Spinal cord (tissue), 10 donors: Measurements from ENCODE around the gene IFT27. TPM values are rescaled to one million over a fixed set of nuclear protein-coding genes. Genes with fewer than 3 reads are reported as not detected.

Source experiments
- DNase-seq, 6 donors: peaks; one replicate each; pipeline versions ENCODE4 v3.0.0 to v3.0.0-alpha.2; 2013 to 2015; ENCODE audit warnings: low spot score in 6 of 6, low read depth in 4 of 6
- H3K27ac ChIP-seq: one replicate; pipeline ENCODE4 v1.5.1; 2013; ENCODE audit warnings: low read depth, low read length, control low read depth
- H3K27me3 ChIP-seq: one replicate; pipeline ENCODE4 v1.6.1; 2013; ENCODE audit warnings: low read length; ENCODE audit not compliant: control insufficient read depth, insufficient read depth
- H3K36me3 ChIP-seq: one replicate; pipeline ENCODE4 v1.6.1; 2013; ENCODE audit warnings: low read length; ENCODE audit not compliant: control insufficient read depth, insufficient read depth
- H3K4me1 ChIP-seq: one replicate; pipeline ENCODE4 v1.6.1; 2013; ENCODE audit warnings: low read length; ENCODE audit not compliant: control insufficient read depth, insufficient read depth
- H3K4me3 ChIP-seq: one replicate; pipeline ENCODE4 v1.5.1; 2013; ENCODE audit warnings: low read depth, low read length, control low read depth
- H3K9me3 ChIP-seq: one replicate; pipeline ENCODE4 v1.6.1; 2013; ENCODE audit warnings: low read length; ENCODE audit not compliant: control insufficient read depth, insufficient read depth
- WGBS: methylation state at CpG from one replicate; pipeline ENCODE4 v1.1.5; 2013; ENCODE audit warnings: missing lambda C conversion rate; ENCODE audit not compliant: insufficient coverage; 5-methylcytosine and 5-hydroxymethylcytosine counted together
- polyA plus RNA-seq, 2 donors: library from polyadenylated mRNA; unstranded; fragments of 120-200 nt; gene quantifications; one replicate each; pipeline ENCODE4 v1.2.1, GENCODE V29; 2013; ENCODE audit not compliant: insufficient read length in 2 of 2
- total RNA-seq, 2 donors: library from RNA; depleted of rRNA in 1 of 2; stranded (reverse); fragments of 120-200 nt in 1 of 2; fragments of >200 nt in 1 of 2; gene quantifications; one replicate each; pipeline versions ENCODE4 v1.2.3 to v1.2.4, GENCODE V29; 2013 to 2014
- donor health status: healthy.

Gene IFT27
- total and polyA plus RNA-seq, 4 donors = 17.0 to 72.3 (median 55.1) TPM

DNA sequence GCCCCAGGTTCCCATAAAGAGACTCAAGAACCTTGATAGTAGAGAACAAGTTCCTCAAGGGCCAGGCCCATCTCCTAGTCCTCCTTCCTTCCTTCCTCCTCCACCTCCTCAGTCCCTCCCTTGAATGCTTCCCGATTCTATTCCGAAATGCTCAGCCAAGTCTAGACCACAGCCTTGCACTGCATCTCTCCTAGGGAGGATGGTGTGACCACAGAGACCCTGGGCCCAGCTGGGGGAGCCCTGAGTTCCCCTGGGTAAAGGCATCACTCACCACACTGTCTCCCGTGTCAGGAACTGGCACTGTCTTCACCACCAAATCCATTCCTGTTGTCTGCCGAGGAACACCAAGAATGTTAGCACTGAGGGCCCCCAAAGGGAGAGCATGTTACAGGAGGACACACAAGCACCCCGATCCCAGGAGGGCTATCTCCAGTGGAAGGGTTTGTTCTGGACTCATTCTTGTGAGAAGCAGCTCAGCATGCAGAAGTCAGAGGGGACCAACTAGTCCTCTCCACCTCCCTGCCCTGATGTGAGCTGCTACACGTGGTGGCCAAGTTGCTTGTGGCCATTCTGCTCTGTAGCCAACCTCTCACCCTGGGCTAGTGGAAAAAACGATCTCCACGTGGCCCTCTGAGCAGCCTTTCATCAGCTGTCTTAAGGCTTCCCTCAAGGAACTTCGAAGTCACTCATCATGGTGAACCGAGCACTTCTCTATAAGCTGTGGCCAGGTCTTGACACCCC, 8.7 kb downstream of the IFT27 start:
- Histone ChIP-seq H3K4me1 (peaks cover 7% of the 10 kb centered on the region), H3K4me3 (no peak overlapping the region), H3K27ac (no peak overlapping the region), H3K9me3 (no peaks in the 10 kb centered on the region), H3K36me3 (peaks cover 70% of the 10 kb centered on the region), H3K27me3 (no peaks in the 10 kb centered on the region)
- no peak for DNase-seq
- WGBS = 94% methylated on average over 10 of the region's 10 CpGs

DNA sequence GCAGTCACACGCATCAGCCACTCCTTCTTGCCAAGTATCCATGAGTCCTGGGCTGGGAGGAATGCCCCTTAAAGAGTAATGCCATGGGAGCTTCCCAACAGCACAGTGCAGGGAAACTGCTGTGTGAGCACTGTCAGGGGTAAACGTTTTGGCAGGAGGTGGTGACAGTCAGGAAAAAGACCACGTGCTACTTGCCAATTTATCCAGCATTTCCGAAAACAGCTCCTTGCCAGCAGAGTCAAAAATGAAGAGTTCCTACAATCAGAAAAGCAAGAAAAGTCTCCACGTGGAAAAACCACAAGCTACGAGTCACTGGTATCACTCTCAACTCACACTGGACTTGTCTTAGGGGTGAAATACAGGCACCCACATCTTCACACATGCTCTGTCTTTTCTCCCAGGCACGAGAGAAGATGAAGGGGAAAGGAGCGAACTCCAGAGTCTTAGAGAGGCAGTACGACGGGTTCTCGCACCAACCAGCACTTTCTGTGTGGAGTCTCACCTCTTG, 9.9 kb downstream of the IFT27 start:
- H3K36me3 ChIP-seq = peaks cover 69% of the 10 kb centered on the region
- no peak for DNase-seq
- no peak overlapping the region for H3K27ac ChIP-seq
- H3K4me3 ChIP-seq = no peak overlapping the region
- peaks cover 7% of the 10 kb centered on the region for H3K4me1 ChIP-seq
- WGBS = 87% methylated on average over 10 of the region's 11 CpGs
- H3K27me3 ChIP-seq = no peaks in the 10 kb centered on the region
- no peaks in the 10 kb centered on the region for H3K9me3 ChIP-seq

- no peak overlapping the region for H3K4me3 ChIP-seq
- no peak overlapping the region for H3K27ac ChIP-seq
- DNase-seq = no peak
- 87% methylated on average over 15 of the region's 17 CpGs for WGBS
- no peaks in the 10 kb centered on the region for H3K27me3 ChIP-seq
- H3K9me3 ChIP-seq = no peaks in the 10 kb centered on the region
- H3K36me3 ChIP-seq = peaks cover 66% of the 10 kb centered on the region
- peaks cover 4% of the 10 kb centered on the region for H3K4me1 ChIP-seq
These were observed 10.6 kb downstream of the IFT27 start for GRCh38 chr22:36765131-36765942.

- DNase-seq = no peak
- WGBS = 93% methylated on average over 4 of the region's 6 CpGs
- H3K4me1 ChIP-seq = no peaks in the 10 kb centered on the region
- no peak overlapping the region for H3K27ac ChIP-seq
- H3K4me3 ChIP-seq = no peak overlapping the region
- H3K36me3 ChIP-seq = peaks cover 65% of the 10 kb centered on the region
- H3K9me3 ChIP-seq = no peaks in the 10 kb centered on the region
- no peaks in the 10 kb centered on the region for H3K27me3 ChIP-seq
These were observed 11.3 kb downstream of the IFT27 start for GRCh38 chr22:36764641-36765040.

- no peak overlapping the region for H3K4me3 ChIP-seq
- H3K27me3 ChIP-seq = no peaks in the 10 kb centered on the region
- H3K9me3 ChIP-seq = no peaks in the 10 kb centered on the region
- peaks cover 62% of the 10 kb centered on the region for H3K36me3 ChIP-seq
- no peaks in the 10 kb centered on the region for H3K4me1 ChIP-seq
- H3K27ac ChIP-seq = no peak overlapping the region
- no peak for DNase-seq
- WGBS = 87% methylated on average over 6 of the region's 9 CpGs
These were observed 11.9 kb downstream of the IFT27 start for GRCh38 chr22:36764060-36764459.

DNA sequence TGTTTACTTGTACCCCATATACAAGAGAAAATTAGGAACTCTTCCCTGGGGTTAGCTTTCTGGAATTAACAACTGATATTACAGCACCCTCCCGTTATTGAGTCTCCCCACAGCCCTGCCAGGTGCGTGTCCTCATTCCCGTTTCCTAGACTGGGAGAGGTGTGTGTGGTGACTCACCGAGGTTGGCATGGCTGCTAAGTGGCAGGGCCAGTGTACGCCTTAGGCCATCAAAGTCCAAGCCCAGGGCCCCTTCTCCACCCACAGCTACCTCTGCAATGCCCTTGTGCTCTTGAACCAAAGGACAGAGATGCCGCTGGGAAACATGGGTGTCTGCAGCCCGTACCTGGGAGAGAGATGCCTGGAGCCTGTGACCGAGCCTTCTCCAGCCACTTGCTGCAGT, 12.3 kb downstream of the IFT27 start:
- Histone ChIP-seq H3K27me3 (no peaks in the 10 kb centered on the region), H3K4me3 (no peak overlapping the region), H3K27ac (no peak overlapping the region), H3K4me1 (no peaks in the 10 kb centered on the region), H3K9me3 (no peaks in the 10 kb centered on the region), H3K36me3 (peaks cover 66% of the 10 kb centered on the region)
- DNase-seq = no peak
- WGBS = 95% methylated on average over 6 of the region's 8 CpGs

- H3K27ac ChIP-seq = no peak overlapping the region
- no peaks in the 10 kb centered on the region for H3K27me3 ChIP-seq
- no peak for DNase-seq
- peaks cover 4% of the 10 kb centered on the region for H3K4me1 ChIP-seq
- WGBS = 75% methylated on average over 15 of the region's 17 CpGs
- no peak overlapping the region for H3K4me3 ChIP-seq
- H3K36me3 ChIP-seq = peaks cover 66% of the 10 kb centered on the region
- no peaks in the 10 kb centered on the region for H3K9me3 ChIP-seq
These were observed 13.1 kb downstream of the IFT27 start for GRCh38 chr22:36762687-36763260.

DNA sequence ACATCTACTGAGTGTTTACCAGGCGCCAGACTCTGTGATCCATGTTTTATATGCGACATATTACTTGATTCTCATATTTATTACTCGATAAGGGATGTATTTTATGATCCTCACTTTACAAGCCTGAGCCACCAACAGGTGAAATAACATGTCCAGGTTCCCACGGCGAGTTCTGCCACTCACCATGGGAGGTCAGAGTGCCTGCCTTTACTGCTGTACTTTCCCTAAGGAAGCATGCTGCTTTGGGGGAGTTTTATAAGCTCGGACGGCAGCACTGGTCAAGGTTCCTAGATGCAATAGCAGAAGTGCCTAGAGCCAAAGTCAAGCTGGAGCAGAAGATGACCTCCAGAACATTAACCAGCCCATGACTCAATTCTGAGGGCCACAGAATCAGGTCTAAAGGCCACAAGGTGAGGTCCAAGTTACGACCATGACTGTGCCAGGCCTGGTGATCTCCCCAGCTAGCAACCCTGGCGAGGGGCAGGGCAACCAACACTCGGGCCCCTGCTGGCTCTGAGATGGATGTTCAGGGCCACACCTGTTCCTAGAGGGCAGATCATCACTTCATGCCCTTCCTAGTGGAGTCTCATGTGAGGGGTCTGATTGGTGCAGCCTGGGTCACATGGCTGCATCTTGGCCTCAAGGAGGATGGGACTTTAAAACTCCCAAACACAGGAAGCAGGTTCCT, 14.2 kb downstream of the IFT27 start:
- Histone ChIP-seq H3K9me3 (no peaks in the 10 kb centered on the region), H3K4me3 (no peak overlapping the region), H3K36me3 (peaks cover 60% of the 10 kb centered on the region), H3K4me1 (peaks cover 15% of the 10 kb centered on the region), H3K27me3 (no peaks in the 10 kb centered on the region), H3K27ac (no peak overlapping the region)
- no peak for DNase-seq
- WGBS = 91% methylated on average over 9 of the region's 10 CpGs

DNA sequence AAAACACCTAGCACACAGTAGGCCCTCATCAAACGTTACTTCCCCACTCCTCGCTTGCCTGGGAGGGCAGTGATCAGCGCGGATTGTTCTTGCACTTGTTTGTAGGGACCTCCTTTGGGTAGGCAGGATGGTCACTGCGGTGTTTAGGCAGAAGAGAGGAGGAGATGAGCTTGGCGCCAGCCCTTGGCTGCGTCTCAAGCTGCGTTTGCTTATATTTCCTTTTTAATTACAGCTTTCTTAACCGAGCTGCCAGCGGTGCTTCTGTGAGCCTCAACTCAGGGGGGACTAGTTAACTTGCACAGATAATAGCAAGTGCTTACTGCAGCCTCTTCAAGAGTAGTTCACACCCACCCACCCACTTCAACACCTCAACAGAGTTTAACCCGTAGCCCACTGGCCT, 15.1 kb downstream of the IFT27 start:
- 40% methylated on average over 2 of the region's 11 CpGs for WGBS
- Histone ChIP-seq H3K4me1 (peaks cover 23% of the 10 kb centered on the region), H3K36me3 (peaks cover 52% of the 10 kb centered on the region), H3K27me3 (no peaks in the 10 kb centered on the region), H3K27ac (no peak overlapping the region), H3K4me3 (no peak overlapping the region), H3K9me3 (no peaks in the 10 kb centered on the region)
- DNase-seq = peak in 2 of 6 donors; percentile 29 to 92
